ENCODE measurements around the gene COL18A1.

COL18A1 gene

GRCh38 chr21:45382697-45382997, 22.3 kb upstream of the COL18A1 start:
- in situ Hi-C loops (cut with MboI; ENCODE audit: low sequenced_read_pairs), result no loop called here

- in situ Hi-C loops (cut with MboI; ENCODE audit: low sequenced_read_pairs), result no loop called here
These were observed 21.8 kb upstream of the COL18A1 start for GRCh38 chr21:45383111-45383614.

GRCh38 chr21:45383615-45384201, 21.3 kb upstream of the COL18A1 start:
- in situ Hi-C loops (cut with MboI; ENCODE audit: low sequenced_read_pairs), result no loop called here

- in situ Hi-C loops (cut with MboI; ENCODE audit: low sequenced_read_pairs), result no loop called here
These were observed 20.1 kb upstream of the COL18A1 start for GRCh38 chr21:45384656-45385548.

GRCh38 chr21:45385549-45386050, 19.4 kb upstream of the COL18A1 start:
- in situ Hi-C loops (cut with MboI; ENCODE audit: low sequenced_read_pairs), result no loop called here

- in situ Hi-C loops (cut with MboI; ENCODE audit: low sequenced_read_pairs), result no loop called here
These were observed 18.6 kb upstream of the COL18A1 start for GRCh38 chr21:45386336-45386727.

GRCh38 chr21:45386728-45387371, 18.1 kb upstream of the COL18A1 start:
- in situ Hi-C loops (cut with MboI; ENCODE audit: low sequenced_read_pairs), result no loop called here

GRCh38 chr21:45387506-45387905, 17.5 kb upstream of the COL18A1 start:
- in situ Hi-C loops (cut with MboI; ENCODE audit: low sequenced_read_pairs), result no loop called here

GRCh38 chr21:45388011-45388521, 16.9 kb upstream of the COL18A1 start:
- in situ Hi-C loops (cut with MboI; ENCODE audit: low sequenced_read_pairs), result no loop called here

- in situ Hi-C loops (cut with MboI; ENCODE audit: low sequenced_read_pairs), result no loop called here
These were observed 16.2 kb upstream of the COL18A1 start for GRCh38 chr21:45388611-45389296.

GRCh38 chr21:45390121-45390751, 14.7 kb upstream of the COL18A1 start:
- in situ Hi-C loops (cut with MboI; ENCODE audit: low sequenced_read_pairs), result no loop called here

- in situ Hi-C loops (cut with MboI; ENCODE audit: low sequenced_read_pairs), result no loop called here
These were observed 13.9 kb upstream of the COL18A1 start for GRCh38 chr21:45390831-45391742.

GRCh38 chr21:45391743-45392572, 13.0 kb upstream of the COL18A1 start:
- in situ Hi-C loops (cut with MboI; ENCODE audit: low sequenced_read_pairs), result no loop called here

GRCh38 chr21:45392573-45392971, 12.4 kb upstream of the COL18A1 start:
- in situ Hi-C loops (cut with MboI; ENCODE audit: low sequenced_read_pairs), result no loop called here

GRCh38 chr21:45393021-45393420, 11.9 kb upstream of the COL18A1 start:
- in situ Hi-C loops (cut with MboI; ENCODE audit: low sequenced_read_pairs), result no loop called here

GRCh38 chr21:45393833-45394638, 10.9 kb upstream of the COL18A1 start:
- in situ Hi-C loops (cut with MboI; ENCODE audit: low sequenced_read_pairs), result no loop called here

- in situ Hi-C loops (cut with MboI; ENCODE audit: low sequenced_read_pairs), result no loop called here
These were observed 8.4 kb upstream of the COL18A1 start for GRCh38 chr21:45396620-45396995.

- in situ Hi-C loops (cut with MboI; ENCODE audit: low sequenced_read_pairs), result no loop called here
These were observed 7.6 kb upstream of the COL18A1 start for GRCh38 chr21:45397381-45397780.
